GM18868 (cell line): Measurements from ENCODE around the gene LRRC47.
"Not testable (repeated sequence)": the region's sequence is repeated elsewhere in the genome, so short reads cannot be mapped to it uniquely, and the experiment has no call there.

Experiments used
- ATAC-seq: cut with Tn5 transposase; IDR thresholded peaks from one replicate; pipeline ENCODE4 v1.9.1; 2021; ENCODE audit warnings: mild to moderate bottlenecking, moderate library complexity; ENCODE audit not compliant: unreplicated experiment

LRRC47 gene

GRCh38 chr1:3748316-3748900 lies 47.9 kb downstream of the LRRC47 start:
- ATAC-seq: not testable (repeated sequence)

DNA sequence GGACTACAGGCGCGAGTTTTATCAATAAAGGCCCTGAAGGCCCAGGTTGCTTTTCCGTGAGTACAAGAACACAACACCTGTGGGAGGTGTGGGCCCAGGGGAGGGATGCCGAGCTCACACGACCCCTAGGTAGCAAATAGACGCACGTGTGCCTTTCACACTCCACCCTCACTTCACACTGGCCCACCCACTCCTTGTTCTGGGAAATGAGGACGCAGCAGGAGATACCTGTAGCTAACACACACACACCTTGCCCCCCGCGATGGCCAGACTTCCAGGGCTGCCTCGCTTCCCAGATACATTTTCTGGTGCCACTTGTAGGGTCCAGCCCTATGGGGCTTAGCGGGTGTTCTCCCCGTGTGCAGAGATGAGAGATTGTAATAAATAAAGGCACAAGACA lies 48.4 kb downstream of the LRRC47 start:
- ATAC-seq: no peak

DNA sequence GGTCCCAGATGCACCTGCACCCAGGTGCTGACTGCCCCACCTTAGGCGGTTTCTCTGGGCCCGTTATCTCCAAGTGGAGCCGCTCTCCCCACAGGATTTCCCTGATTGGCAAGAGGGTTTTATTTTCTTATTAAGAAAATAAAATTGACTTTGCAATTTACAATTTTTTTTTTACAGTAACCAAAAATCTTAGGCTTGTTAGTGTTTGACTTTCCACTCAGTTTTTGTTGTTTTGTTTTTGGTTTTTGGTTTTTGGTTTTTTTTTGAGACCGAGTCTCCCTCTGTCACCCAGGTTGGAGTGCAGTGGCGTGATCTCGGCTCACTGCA lies 48.8 kb downstream of the LRRC47 start:
- ATAC-seq: no peak

DNA sequence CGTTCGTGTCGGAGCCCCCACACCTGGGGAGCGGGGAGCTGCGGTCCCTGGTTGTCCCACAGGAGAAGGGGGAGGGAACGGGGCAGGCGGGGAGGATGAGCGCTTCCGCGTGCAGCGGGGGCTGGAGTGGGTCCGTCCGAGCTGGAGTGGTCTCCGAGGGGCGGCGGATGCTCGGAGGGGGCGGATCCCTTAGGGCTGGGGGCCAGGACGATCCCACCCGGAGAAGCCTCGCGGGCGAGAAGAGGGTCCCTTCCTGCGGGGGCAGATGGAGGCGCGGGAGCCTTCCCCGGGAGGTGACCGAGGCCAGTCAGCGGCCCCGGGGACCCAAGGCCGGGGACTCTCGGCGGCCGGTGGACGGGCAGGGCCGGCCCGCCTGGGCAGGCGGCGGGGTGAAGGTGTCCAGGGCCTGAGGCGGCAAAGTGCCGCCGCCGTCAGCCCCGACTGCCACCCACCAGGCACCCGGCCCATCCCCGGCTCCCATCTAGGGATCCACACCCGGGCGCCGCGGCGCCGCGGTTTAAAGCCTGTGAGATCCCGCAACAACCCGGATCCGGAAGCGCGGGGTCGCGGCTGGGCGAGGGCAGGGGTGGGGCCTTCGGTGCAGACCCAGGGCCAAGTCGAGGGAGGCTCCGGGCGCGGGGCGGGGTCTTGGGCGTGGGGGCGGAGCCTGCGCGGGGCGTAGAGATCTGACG lies 49.3 kb downstream of the LRRC47 start:
- ATAC-seq: peak; percentile 87

GRCh38 chr1:3746389-3746829 lies 49.9 kb downstream of the LRRC47 start:
- ATAC-seq: no peak

- ATAC-seq: no peak
Observed at GRCh38 chr1:3745590-3746381, 50.5 kb downstream of the LRRC47 start.

- no peak for ATAC-seq
Observed at GRCh38 chr1:3745071-3745470, 51.2 kb downstream of the LRRC47 start.

- no peak for ATAC-seq
Observed at GRCh38 chr1:3744646-3745045, 51.7 kb downstream of the LRRC47 start.

- no peak for ATAC-seq
Observed at GRCh38 chr1:3743826-3744225, 52.5 kb downstream of the LRRC47 start.

GRCh38 chr1:3743421-3743820 lies 52.9 kb downstream of the LRRC47 start:
- no peak for ATAC-seq

GRCh38 chr1:3742439-3743298 lies 53.6 kb downstream of the LRRC47 start:
- no peak for ATAC-seq

DNA sequence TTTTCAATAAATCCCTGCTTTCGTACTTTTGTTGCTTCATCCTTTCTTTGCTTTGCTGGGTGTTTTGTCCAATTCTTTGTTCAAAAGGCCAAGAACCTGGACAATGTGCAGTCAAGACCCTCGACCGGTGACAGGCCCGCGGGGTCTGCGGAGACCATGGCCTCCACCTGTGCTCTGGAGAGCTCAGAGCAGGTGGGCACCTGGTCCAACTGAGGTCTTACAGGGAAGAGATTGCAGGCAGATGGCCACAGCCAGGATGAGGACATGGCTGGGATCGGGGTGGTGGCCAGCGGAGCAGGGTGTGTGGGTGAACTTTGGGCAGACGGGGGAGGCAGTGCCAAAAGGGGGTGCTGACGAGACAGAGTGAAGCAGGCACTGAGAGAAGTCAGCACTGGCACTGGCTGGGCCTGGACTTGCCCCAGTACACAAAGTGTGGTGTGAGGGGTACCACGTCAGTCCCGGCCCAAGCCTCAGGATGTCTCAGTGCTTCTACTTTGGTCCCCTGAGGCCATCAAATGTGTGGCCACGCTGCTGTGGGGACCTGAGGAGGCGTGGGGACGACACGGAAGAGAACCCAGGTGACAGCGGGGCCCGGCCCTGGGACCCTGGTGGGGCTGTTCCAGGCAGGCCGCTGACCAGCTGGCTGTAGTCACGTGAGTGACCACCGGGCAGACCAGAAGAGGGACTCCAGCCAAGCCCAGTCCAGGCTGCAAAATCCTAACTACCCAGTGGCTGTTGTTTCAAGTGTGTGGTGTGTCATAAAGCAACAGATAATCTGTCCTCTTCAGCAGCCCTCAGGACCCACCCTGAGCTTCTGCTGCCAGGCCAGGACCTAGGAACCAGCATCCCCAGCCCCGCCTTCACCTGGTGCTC lies 54.5 kb downstream of the LRRC47 start:
- no peak for ATAC-seq

DNA sequence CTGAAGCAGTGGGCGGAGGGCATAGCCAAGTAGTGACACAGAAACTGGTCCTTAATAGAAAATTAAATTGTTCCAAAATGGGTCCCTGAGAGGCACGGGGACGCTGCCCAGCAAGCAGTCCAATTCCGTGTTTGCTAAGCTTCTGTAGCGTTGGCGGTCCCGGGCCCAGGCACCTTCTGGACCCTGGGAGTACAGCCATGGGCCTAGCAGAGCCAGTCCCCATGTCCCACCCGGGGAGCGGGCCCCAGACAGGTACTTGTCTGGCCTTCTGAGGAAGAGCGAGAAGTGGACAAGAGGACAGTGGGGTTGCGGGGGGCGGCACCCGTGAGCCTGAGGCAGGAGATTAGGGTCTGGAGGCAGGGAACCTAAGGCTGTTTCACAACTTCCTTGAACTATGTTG lies 55.5 kb downstream of the LRRC47 start:
- no peak for ATAC-seq

DNA sequence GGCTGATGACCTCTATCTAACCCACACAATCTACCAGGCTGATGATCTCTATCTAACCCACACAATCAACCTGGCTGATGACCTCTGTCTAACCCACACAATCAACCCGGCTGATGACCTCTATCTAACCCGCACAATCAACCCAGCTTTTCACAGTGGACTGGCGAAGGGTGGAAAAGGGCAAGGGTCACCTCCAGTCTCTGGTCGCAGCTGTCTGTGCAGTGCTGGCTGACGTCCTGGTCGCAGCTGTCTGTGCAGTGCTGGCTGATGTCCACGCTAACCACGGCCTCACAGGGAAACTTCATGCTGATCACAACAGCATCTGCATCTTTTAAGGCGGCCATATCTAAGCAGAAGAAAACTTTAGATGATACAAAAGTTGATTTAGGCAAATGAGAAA lies 56.3 kb downstream of the LRRC47 start:
- ATAC-seq: no peak

- ATAC-seq: no peak
Observed at GRCh38 chr1:3738943-3739342, 57.4 kb downstream of the LRRC47 start.

- no peak for ATAC-seq
Observed at GRCh38 chr1:3736708-3737107, 59.6 kb downstream of the LRRC47 start.

DNA sequence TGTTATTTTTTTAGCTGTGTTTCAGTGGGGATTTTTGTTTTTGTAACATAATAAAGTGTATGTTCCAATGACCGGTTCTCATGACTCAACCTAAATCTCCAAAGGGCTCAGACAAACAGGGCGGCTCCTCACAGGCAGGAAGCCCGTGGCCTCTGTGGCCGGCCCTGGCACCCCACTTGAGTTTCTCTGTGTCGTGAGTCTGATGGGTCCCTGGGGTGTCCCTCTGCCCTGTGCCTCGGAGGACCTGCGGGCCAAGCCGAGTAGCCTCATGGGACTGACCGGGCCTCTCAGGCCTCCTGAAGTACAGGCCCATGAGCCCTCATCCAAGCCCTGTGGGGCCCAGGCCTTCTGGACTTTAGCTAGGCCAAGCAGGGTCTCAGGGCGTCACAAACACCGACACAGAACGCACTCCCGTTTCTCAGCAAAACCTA lies 60.2 kb downstream of the LRRC47 start:
- no peak for ATAC-seq

DNA sequence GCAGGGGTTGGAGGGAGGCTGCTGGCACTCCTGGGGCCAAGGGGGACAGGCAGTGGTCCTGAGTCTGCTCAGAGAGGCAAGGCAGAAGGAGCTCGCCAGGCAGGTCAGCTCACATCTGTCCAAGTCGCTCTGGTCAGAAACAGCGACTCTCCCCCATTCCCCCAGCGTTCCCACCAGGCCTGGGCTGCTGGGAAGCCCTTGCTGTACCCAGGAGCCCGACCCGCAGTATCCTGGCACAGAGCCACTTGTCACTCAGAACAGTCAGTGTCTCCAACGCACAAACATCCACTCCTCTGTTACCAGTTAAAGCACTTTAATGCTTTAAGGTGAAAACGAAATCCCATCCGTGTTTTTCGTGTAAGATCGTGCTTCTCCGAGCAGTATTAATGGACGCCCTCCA lies 60.6 kb downstream of the LRRC47 start:
- ATAC-seq: no peak

DNA sequence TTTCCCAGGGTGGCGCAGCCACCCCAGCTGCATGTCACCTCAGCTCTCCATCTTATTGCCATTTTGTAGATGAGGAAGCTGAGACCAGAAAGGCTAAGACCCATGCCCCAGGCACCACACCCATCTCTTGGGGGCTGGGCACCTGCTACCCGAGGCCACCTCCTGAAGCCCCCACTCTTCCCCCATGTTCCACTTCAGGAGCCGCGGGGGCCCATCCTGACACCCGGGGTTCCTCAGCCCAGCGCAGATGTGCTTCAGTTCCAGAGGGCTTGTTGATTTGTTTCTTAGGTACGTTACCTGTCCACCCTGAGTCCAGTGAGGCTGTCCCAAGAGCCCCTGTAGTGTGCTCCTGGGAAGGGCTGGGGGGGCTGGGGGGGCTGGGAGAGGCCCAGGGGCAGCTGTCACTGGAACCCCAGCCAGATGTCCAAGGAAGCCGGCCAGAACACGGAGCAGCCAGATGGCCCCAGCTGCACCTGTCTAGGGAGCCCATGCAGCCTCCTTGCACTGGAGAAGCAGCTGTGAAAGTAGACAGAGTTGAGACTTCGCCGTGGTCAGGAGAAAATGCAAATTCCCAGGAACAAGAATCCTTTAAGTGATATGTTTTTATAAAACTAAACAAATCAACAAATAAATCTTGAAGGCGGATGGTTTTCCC lies 61.1 kb downstream of the LRRC47 start:
- no peak for ATAC-seq

- no peak for ATAC-seq
Observed at GRCh38 chr1:3734602-3735001, 61.7 kb downstream of the LRRC47 start.
